ENCODE results near the gene AP2A2.

DNA sequence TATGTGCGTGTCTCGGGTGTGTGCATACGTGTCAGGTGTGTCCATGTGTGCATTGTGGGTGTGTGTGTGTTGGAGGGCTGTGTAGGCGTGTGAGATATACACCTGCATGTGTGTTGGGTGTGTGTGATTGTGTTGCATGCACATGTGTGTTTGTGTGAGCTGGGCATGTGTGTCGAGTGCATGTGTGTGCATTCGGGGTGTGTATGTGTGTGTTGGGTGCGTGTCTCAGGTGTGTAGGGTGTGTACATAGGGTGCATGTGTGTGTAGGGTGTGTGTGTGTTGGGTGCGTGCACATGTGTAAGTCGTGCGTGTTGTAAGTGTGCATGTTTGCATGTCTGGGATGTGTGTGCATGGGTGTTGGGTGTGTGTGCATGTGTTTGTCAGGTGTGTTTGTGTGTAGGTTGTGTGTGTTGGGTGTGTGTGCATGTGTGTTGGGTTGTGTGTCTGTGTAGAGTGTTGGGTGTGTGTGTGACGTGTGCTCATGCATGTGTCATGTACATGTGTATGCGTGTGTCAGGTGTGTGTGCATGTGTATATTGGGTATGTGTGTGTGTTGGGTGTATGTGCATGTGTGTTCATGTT lies 106.7 kb downstream of the AP2A2 start:
- TF ChIP-seq CTCF (IDR thresholded peaks at IDR 0.05) (no peak), POLR2A (IDR thresholded peaks at IDR 0.05) (no peak)
